GM19240 (cell line): ENCODE data around the gene NR2C2.

Experiments
- DNase-seq: peaks from one replicate; pipeline ENCODE4 v3.0.0; 2011; ENCODE audit warnings: low spot score; ENCODE audit not compliant: insufficient read length

Gene NR2C2

GRCh38 chr3:14921034-14921616, 26.3 kb upstream of the NR2C2 start:
- DNase-seq: peak; percentile 64

GRCh38 chr3:14921811-14922705, 25.3 kb upstream of the NR2C2 start:
- DNase-seq: no peak

- no peak for DNase-seq
Measured at GRCh38 chr3:14922863-14923262, 24.5 kb upstream of the NR2C2 start.

- no peak for DNase-seq
Measured at GRCh38 chr3:14923476-14923875, 23.9 kb upstream of the NR2C2 start.

GRCh38 chr3:14925729-14926591, 21.4 kb upstream of the NR2C2 start:
- no peak for DNase-seq

- DNase-seq: no peak
Measured at GRCh38 chr3:14926592-14926991, 20.8 kb upstream of the NR2C2 start.

GRCh38 chr3:14927308-14927707, 20.1 kb upstream of the NR2C2 start:
- no peak for DNase-seq

GRCh38 chr3:14929310-14930074, 17.9 kb upstream of the NR2C2 start:
- DNase-seq: no peak

GRCh38 chr3:14933820-14934425, 13.5 kb upstream of the NR2C2 start:
- DNase-seq: no peak

GRCh38 chr3:14935592-14936345, 11.6 kb upstream of the NR2C2 start:
- DNase-seq: no peak

GRCh38 chr3:14938954-14939353, 8.4 kb upstream of the NR2C2 start:
- DNase-seq: no peak

- no peak for DNase-seq
Measured at GRCh38 chr3:14941871-14942270, 5.5 kb upstream of the NR2C2 start.

GRCh38 chr3:14943042-14943441, 4.3 kb upstream of the NR2C2 start:
- DNase-seq: no peak

GRCh38 chr3:14946236-14946635, 1.1 kb upstream of the NR2C2 start:
- DNase-seq: no peak

- no peak for DNase-seq
Measured at GRCh38 chr3:14946739-14947099, 664 bp upstream of the NR2C2 start.

- peak; percentile 87 for DNase-seq
Measured at GRCh38 chr3:14947886-14948608, 664 bp downstream of the NR2C2 start.

GRCh38 chr3:14948609-14949038, 1.2 kb downstream of the NR2C2 start:
- DNase-seq: no peak

- DNase-seq: no peak
Measured at GRCh38 chr3:14949126-14949525, 1.7 kb downstream of the NR2C2 start.

GRCh38 chr3:14950274-14950673, 2.9 kb downstream of the NR2C2 start:
- no peak for DNase-seq
